NCI-H460 (cell line): Measurements from ENCODE around the gene ZAP70. TPM values are rescaled to one million over a fixed set of nuclear protein-coding genes. Genes with fewer than 3 reads are reported as not detected.

Experiments
- DNase-seq: peaks from one replicate; pipeline ENCODE4 v3.0.0-alpha.2; 2016; ENCODE audit warnings: low read depth; ENCODE audit errors: extremely low read depth
- total RNA-seq: library from RNA; depleted of rRNA; stranded (reverse); fragments of >200 nt; shearing (Covaris generic); gene quantifications from 2 replicates; pipeline ENCODE4 v1.2.3, GENCODE V29; 2014

ZAP70 gene
- total RNA-seq, 1 experiment from 2014 or later = not detected

- no peak for DNase-seq
Observed at GRCh38 chr2:97715951-97716694, 2.7 kb downstream of the ZAP70 start.

- no peak for DNase-seq
Observed at GRCh38 chr2:97716695-97717612, 3.6 kb downstream of the ZAP70 start.

- no peak for DNase-seq
Observed at GRCh38 chr2:97717613-97717995, 4.2 kb downstream of the ZAP70 start.

GRCh38 chr2:97718051-97718882, 4.9 kb downstream of the ZAP70 start:
- no peak for DNase-seq

GRCh38 chr2:97718942-97719341, 5.6 kb downstream of the ZAP70 start:
- no peak for DNase-seq

- DNase-seq = no peak
Observed at GRCh38 chr2:97719362-97720155, 6.2 kb downstream of the ZAP70 start.

- no peak for DNase-seq
Observed at GRCh38 chr2:97720746-97721145, 7.4 kb downstream of the ZAP70 start.

- DNase-seq = no peak
Observed at GRCh38 chr2:97722227-97722626, 8.9 kb downstream of the ZAP70 start.

GRCh38 chr2:97723156-97724072, 10.0 kb downstream of the ZAP70 start:
- DNase-seq = no peak

- DNase-seq = no peak
Observed at GRCh38 chr2:97724073-97724410, 10.7 kb downstream of the ZAP70 start.

- DNase-seq = no peak
Observed at GRCh38 chr2:97724501-97724900, 11.1 kb downstream of the ZAP70 start.

GRCh38 chr2:97724946-97725688, 11.7 kb downstream of the ZAP70 start:
- DNase-seq = no peak

GRCh38 chr2:97726261-97727064, 13.1 kb downstream of the ZAP70 start:
- no peak for DNase-seq

GRCh38 chr2:97727296-97727695, 13.9 kb downstream of the ZAP70 start:
- no peak for DNase-seq

GRCh38 chr2:97728091-97728731, 14.8 kb downstream of the ZAP70 start:
- peak; percentile 8 for DNase-seq

GRCh38 chr2:97730245-97730644, 16.9 kb downstream of the ZAP70 start:
- peak; percentile 7 for DNase-seq
